ENCODE measurements around the gene NFAM1.

DNA sequence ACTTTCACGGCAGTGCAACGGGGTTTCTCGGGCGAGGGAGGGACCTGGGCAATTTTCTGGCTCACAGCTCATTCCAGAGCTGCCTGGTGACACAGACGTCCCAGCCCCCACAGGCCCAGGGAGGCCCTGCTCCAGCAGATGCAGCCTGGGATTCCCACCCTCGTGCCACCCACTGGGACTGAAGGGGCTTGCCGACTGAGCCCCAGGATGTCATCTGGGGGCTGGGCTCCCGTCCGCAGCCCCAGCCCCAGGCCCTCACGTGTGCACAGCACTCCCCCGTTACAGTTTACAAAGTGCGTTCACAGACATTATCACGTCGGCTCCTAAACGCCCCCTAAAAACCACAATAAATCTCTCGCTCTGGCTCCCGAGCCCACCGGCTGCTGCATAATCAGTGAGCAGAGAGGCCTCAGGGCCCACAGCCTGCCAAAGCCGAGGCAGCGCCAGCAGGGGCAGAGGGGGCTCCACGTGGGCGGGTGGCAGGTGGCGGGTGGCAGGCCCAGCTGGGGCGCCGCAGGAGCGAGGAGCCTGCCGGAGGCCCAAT lies 84.8 kb downstream of the NFAM1 start:
- TF ChIP-seq, protein P1, sequence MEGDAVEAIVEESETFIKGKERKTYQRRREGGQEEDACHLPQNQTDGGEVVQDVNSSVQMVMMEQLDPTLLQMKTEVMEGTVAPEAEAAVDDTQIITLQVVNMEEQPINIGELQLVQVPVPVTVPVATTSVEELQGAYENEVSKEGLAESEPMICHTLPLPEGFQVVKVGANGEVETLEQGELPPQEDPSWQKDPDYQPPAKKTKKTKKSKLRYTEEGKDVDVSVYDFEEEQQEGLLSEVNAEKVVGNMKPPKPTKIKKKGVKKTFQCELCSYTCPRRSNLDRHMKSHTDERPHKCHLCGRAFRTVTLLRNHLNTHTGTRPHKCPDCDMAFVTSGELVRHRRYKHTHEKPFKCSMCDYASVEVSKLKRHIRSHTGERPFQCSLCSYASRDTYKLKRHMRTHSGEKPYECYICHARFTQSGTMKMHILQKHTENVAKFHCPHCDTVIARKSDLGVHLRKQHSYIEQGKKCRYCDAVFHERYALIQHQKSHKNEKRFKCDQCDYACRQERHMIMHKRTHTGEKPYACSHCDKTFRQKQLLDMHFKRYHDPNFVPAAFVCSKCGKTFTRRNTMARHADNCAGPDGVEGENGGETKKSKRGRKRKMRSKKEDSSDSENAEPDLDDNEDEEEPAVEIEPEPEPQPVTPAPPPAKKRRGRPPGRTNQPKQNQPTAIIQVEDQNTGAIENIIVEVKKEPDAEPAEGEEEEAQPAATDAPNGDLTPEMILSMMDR (IDR thresholded peaks at IDR 0.05), result no peak
- TF ChIP-seq POLR2AphosphoS5 (IDR thresholded peaks at IDR 0.05) (no peak), EP300 (IDR thresholded peaks at IDR 0.05) (no peak), POLR2A (IDR thresholded peaks at IDR 0.05) (no peak)
